GM21619 (cell line): ENCODE measurements around the gene RFX3.
A peak's percentile ranks its signal among the peaks of the same experiment; 100 is the strongest.

Experiments
- ATAC-seq: cut with Tn5 transposase; IDR thresholded peaks from one replicate; pipeline ENCODE4 v1.9.1; 2021; ENCODE audit not compliant: unreplicated experiment

Gene RFX3

GRCh38 chr9:3514786-3515185, 11.0 kb downstream of the RFX3 start:
- no peak for ATAC-seq

- ATAC-seq = no peak
These were observed 12.5 kb downstream of the RFX3 start for GRCh38 chr9:3513265-3513818.

DNA sequence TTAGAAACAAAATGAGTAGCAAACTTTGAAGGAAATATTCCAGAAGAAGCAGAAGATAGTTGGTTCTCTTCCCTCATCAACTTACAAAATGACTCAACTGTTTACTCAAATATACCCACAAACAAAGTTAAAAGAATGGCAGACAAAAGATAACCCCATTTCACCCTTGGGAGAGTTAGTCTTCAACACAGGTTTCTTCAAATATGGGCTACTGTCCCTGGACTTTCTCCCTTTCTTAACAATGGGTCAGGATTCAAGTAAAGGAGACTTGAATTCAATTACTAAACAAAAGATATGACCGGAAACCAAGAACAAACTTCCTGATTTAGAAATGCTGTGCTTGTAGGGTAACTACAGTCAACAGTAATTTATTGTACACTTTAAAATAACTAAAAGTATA, 14.2 kb downstream of the RFX3 start:
- ATAC-seq = no peak

DNA sequence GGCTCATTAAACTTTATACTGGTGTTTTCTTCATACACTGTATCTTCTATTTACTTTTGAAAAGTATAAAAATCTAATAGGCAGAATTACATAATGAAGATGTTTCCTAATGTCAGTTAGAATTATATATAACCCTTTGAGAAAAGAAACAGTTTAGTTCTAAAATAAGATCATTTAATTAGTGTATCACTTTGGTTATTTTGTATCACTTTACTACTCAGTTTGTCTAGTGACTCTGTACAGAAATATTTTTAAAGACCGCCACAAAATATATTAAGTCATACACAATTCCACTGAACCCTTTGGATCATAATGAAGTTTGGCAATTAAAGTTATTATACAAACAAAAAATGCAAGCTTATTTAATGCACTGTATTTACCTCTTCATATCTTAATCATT, 15.0 kb downstream of the RFX3 start:
- no peak for ATAC-seq

DNA sequence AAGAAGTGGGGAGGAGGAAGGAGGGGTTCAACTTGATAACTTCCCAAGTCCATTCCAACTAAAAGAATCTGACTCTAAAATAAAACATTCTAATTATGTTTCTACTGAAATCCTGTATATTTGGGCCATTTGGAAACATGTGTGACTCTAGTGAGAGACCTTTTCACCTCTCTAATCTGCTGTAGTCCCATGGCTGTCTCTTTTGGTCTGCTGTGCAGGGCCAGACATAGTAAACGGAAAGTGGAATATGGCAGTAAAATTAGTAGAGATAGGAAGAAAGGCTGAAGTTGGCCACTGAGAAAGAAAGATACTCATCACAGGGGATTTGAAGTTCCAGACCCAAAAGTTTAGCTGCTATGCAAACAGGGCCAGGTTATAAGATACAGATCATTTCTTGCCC, 15.9 kb downstream of the RFX3 start:
- ATAC-seq = no peak

- ATAC-seq = peak; percentile 52
These were observed 17.1 kb downstream of the RFX3 start for GRCh38 chr9:3508521-3509291.

- ATAC-seq = peak; percentile 19
These were observed 17.7 kb downstream of the RFX3 start for GRCh38 chr9:3508078-3508431.

- ATAC-seq = peak; percentile 51
These were observed 18.3 kb downstream of the RFX3 start for GRCh38 chr9:3507395-3508077.

GRCh38 chr9:3506164-3506563, 19.6 kb downstream of the RFX3 start:
- no peak for ATAC-seq

- ATAC-seq = no peak
These were observed 23.0 kb downstream of the RFX3 start for GRCh38 chr9:3502560-3503398.

GRCh38 chr9:3500044-3500443, 25.8 kb downstream of the RFX3 start:
- ATAC-seq = no peak

DNA sequence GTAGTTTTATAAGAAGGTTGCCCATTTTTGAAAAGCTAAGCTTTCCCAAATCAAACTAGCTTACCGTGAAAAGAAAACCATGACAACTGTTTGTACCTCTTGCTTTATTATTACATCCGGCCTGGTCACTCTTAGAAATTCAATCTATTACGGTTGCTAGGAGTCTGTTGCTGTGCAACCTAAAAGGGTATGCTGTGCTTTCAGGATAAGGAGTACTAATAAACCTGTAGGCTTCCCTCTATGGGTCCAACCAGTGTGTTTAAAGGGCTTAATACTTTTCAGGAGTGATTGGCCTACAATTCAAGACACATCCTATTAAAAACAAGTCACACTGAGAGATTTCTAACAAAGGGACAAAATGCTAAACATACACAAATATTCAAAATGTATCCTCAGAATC, 27.1 kb downstream of the RFX3 start:
- no peak for ATAC-seq

DNA sequence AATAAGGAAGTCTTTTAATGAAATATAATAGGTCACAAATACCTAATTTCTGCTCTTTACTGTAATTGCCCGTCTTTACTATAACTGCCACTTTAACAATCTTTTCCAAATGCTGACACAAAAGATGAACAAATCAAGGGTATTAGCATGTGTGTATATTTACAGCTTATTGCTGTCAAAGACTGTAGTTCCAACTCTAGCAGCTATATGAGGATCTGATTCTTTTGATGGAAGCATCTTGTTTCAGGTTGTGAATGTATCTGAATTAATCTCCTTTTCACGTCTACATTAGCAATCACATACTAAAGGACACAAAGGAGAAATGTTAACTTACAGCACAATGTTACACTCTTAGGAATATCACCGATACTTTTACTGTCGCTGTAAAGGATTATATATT, 27.9 kb downstream of the RFX3 start:
- ATAC-seq = no peak

GRCh38 chr9:3497401-3497800, 28.4 kb downstream of the RFX3 start:
- ATAC-seq = no peak

DNA sequence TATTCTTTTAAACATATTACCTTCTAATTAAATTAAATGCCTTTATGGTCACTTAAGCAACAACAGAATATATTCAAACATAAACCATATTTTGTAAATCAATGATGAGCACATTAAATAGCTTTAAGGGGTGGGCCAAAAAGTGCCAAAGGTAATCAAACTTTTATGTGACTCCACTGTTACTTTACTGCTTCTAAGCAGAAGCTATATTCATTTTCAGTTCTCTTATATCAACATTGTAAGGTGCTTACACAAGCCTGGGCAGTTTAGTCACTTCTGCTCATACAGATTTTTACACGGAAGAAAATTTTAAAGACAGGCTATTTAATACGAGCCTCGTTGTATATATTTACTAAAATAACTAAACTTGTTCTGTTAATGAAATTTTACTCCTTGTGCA, 29.9 kb downstream of the RFX3 start:
- ATAC-seq = no peak

GRCh38 chr9:3492214-3492613, 33.6 kb downstream of the RFX3 start:
- ATAC-seq = no peak

DNA sequence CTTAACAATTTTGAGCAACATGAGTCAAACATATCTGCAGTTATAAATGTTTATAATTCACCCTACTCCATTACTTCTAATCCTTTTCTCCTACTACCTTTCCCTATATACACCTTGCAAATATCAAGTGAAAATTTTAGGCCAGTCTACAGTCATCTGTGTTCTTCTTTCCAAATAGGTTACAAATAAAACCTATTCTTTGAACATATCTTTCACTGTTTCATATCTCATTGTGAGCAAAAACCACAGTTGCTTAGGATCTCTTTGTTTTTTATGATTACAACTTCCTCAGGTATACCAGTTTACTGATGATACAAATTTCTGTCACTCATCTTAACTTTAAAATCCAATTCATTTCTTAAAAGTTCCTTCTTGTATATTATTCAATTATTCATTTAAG, 34.4 kb downstream of the RFX3 start:
- ATAC-seq = no peak

DNA sequence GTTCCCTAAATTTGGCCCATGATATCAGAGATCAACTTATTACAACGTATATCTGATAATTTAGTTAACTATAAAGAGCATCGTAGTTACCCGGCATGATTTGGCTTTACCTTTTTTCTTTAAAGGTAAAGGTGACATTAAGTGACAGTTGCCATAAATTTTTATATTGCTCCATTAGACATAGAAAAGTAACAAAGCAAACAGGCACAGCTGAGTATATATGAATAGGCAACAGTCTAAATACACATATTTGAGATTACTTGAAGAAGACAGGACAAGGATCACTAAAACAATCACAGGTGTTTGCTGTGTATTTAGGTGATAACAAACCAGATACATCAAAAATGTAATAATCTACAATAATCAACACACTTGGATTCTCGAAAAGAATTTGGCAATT, 34.8 kb downstream of the RFX3 start:
- ATAC-seq = no peak

GRCh38 chr9:3482578-3482977, 43.2 kb downstream of the RFX3 start:
- ATAC-seq = no peak

DNA sequence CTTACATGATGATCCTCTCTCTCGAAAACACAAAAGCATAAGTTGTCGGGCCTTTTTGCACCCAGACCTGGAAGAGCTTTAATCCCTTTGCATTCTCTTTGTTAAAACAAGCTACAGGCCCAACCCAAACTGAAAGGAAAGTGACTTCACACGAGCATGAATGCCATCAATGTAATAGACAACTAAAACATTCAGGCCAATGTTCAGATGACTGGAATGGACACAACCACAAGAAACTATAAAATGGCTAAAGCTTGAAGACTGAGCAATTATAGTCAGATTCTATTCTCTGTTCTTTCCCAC, 45.5 kb downstream of the RFX3 start:
- ATAC-seq = no peak

GRCh38 chr9:3479514-3480352, 46.1 kb downstream of the RFX3 start:
- ATAC-seq = peak; percentile 38
